Activated gamma-delta T cell (primary cell): ENCODE data around the gene VPREB1.
"Not testable (repeated sequence)": the region's sequence is repeated elsewhere in the genome, so short reads cannot be mapped to it uniquely, and the experiment has no call there.

Source experiments
- DNase-seq: peaks from one replicate; lab custom pipeline; 2025; lab: John Stamatoyannopoulos, UW
- total RNA-seq, 2 donors: gene quantifications; one replicate each; lab custom pipeline; 2026; lab: John Stamatoyannopoulos, UW

VPREB1 gene, protein sequence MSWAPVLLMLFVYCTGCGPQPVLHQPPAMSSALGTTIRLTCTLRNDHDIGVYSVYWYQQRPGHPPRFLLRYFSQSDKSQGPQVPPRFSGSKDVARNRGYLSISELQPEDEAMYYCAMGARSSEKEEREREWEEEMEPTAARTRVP
- total RNA-seq: 0 reads per million in 2 donors

GRCh38 chr22:22244316-22245250 is at the start of gene VPREB1:
TSS of gene VPREB1 (plus strand) at chr22:22244786. CDS start at chr22:22244814, 28 bp downstream.
- no peak for DNase-seq

GRCh38 chr22:22194931-22195264 is 49.7 kb upstream of the VPREB1 start:
- no peak for DNase-seq

- DNase-seq: no peak
Measured at GRCh38 chr22:22195265-22196017, 49.1 kb upstream of the VPREB1 start.

GRCh38 chr22:22196018-22196533 is 48.5 kb upstream of the VPREB1 start:
- DNase-seq: no peak

GRCh38 chr22:22196833-22197477 is 47.6 kb upstream of the VPREB1 start:
- no peak for DNase-seq

GRCh38 chr22:22197993-22198402 is 46.6 kb upstream of the VPREB1 start:
- no peak for DNase-seq

GRCh38 chr22:22198751-22199150 is 45.8 kb upstream of the VPREB1 start:
- no peak for DNase-seq

DNA sequence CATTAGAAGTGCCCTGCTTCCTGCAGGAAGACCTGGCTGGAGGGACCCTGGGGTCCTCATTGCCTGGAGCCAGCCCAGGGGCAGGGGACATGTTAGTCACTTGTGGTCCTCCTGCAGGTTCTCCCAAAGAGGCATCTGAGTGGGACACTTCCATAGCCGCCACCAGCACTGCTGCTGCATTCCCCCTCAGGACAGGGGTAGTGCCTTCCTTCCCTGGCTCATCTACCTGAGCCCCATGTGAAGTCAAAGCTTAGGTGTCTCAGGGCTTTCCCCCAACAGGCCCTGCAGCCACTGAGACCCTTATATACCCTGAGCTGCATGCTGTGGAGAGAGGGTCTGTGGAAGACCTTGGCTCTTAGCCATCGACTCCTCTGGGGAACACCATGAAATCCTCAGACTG is 45.0 kb upstream of the VPREB1 start:
- DNase-seq: no peak

DNA sequence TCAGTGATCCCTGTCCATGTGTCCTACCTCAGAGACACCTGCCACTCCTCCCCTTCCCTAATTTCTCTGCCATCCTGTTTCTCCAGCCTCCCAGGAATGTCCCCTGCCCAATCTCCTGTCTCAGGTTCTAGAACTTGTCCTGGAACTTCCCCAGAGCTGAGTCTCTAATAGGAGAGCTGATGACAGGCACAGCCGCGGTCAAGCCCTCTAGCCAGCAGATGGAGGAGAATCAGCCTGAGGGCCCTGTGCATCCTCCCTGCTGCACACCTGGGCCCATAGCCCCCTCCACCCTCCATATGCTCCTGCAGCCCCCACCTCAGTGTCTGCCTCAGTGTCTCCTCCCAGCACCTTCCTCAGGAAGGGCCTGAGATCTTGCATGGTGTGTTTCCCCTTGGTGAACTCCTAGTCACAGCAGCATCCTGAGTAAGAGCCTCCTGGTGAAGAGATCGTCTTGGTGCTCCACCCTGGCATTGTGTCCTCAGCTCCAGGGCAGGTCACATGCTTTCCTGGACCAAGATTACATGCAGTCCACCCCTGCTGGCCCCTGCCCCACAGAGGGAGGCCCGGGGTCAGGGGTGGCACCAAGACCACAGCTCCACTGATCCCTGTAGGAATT is 43.9 kb upstream of the VPREB1 start:
- no peak for DNase-seq

DNA sequence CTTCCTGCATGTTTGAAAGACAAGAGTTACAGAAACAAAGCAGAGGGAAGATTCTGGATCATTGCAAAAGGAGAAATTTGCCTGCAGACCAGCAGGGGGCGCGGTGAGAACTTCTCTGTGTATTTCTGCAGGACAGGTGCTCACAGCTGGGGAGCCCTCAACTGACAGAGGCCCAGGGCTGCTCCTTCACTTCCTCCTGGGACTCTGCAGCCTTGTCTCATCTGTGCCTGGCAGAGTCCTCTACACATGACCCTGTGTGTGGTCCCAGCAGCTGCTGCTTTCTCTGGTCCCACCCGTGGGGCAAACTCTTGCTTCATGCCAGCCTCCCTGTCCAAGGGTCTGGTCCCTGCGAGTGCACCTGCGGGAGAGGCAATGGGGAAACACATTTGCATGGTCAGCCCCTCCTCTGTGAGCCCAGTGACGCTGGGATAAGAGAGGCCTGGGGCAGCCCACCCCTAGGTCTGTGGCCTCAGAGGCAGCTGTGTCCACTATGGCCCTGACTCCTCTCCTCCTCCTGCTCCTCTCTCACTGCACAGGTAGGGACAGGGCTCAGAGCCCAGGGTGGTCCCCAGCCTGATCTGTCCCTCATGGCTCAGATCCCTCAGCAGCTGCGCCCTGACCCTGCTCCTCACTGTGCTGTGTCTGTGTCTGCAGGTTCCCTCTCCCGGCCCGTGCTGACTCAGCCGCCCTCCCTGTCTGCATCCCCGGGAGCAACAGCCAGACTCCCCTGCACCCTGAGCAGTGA is 43.2 kb upstream of the VPREB1 start:
- no peak for DNase-seq

DNA sequence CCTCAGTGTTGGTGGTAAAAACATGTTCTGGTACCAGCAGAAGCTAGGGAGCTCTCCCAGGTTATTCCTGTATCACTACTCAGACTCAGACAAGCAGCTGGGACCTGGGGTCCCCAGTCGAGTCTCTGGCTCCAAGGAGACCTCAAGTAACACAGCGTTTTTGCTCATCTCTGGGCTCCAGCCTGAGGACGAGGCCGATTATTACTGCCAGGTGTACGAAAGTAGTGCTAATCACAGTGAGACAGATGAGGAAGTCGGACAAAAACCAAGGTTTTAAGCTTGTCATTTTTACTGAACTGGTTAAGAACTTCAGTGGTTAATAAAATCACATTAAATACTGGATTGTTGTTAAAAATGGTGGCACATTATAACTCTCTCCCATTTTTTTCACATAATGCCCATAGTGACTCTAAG is 42.6 kb upstream of the VPREB1 start:
- no peak for DNase-seq

DNA sequence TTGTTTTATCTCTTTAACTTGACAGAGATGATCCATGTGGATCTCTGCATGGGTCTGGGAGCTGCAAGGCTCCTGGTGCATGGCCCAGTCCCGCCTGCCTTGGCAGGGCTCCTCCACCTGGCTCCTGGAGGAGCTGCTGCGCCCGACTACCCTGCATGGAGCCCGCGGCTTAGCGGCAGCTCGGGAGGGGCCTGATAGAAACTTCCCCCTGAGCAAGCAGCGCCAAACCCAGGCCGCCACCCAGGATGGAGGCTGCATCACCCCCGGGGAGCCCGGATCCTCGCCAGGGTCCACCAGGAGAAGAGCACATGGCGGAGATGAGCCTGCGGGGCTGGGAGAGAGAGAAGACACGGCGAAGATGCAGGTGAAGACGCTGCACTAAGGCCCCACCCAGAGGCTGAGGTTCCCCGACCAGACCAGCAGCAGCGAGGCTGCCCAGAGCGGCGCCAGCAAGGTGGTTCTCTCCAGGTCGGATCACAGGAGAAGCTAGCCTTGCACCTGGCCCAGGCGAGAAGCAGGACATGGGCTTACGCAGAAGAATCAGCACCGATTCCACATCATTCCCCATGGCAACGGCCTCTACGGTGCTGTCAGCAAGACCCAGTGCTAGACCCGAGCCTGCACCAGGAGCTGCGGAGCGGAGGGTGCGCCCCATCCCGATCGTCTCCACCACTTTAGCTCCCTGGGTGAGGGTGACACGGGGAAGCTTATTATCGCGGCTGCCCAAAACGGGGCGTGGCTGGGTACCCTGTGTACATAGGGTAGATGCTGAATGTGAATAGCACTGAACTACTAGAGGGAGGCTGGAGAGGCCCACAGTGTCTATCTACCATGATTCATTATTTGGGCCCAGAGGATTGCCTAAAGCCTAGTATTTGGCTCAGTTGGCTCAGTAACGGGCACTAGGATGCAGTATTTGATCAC is 41.3 kb upstream of the VPREB1 start:
- DNase-seq: no peak

DNA sequence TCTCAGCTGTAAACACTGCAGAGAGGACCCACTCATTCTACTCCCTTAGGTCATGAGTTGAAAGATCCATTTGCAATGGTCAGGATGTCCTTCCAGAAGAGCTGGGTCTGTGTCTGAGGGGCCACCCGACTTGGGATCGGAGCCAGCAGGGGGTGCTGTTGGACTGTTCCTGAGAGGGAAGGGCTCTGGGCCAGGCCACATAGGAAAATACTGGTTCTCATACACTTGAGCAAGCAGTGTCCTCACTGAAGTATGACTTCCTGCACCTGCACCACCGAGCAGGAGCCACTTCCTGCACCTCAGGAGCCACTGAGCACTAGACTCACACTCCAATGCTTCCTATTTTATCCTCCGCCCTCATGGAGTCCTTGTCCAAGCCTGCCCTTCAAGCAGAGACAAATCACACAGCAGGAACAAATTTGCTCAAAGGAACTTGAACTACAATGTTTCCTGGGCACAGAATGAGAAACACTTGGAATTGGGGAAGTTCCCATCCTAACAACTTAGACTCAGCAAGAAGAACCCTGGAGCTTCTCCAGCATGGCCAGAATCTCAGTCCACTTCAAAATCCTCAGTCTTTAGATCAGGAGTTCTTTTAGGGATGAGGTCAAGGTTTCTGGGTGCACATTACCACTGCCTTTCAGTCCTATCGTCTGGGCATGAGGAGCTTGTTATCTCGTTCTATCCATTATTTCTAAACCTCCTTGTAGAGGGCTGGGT is 36.6 kb upstream of the VPREB1 start:
- DNase-seq: no peak

DNA sequence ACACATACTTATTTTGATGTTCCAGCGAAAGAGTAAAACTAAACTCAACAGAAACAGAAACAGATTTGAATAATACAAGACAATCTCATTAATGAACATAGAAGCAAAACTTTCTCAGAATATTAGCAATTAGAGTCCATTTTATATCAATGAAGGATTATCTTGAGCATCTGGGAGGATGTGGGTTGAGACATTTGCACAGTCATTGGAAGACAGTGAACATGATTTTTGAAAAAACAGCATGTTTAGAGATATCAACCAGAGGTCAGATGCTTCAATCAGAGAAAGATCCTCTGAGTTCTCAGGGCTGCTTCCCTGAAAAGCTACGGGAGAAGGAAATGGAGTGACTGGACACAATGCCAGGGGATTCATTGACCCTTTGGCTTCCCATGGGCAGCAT is 35.9 kb upstream of the VPREB1 start:
- DNase-seq: no peak

DNA sequence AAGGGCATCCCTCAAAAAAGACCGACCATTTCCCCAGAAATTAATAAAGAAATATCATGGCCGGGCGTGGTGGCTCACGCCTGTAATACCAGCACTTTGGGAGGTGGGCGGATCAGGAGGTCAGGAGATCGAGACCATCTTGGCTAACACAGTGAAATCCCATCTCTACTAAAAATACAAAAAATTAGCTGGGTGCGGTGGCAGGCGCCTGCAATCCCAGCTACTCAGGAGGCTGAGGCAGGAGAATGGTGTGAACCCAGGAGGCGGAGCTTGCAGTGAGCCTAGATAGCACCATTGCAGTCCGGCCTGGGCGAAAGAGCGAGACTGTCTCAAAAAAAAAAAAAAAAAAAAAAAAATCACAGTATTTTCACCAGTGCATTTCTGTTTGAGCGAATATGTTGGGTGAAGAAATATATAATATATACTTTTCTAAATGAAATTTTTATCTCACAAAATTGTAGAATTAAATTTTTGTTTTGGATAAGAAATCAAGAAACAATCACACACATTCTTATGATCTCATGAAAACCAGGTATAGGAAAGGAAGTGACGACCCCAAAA is 35.4 kb upstream of the VPREB1 start:
- not testable (repeated sequence) for DNase-seq

DNA sequence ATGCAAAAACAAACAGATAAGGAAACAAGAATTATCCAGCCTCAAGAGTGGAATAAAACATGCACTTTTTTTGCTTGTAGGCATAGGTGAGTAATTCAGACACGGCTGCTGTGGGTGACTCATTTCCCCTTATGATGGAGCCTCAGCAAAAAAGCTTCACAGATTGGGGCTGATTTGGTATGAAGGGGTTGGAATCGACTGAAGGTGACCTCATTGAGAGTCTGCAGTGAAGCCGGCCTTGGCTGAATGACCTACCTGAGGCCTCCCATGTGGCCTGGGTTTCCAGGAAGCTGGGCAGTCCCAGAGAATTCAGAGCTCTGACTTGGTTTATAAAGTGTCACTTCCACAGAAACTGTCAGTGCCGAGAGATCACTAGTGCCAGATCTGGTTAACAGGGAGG is 34.2 kb upstream of the VPREB1 start:
- no peak for DNase-seq

DNA sequence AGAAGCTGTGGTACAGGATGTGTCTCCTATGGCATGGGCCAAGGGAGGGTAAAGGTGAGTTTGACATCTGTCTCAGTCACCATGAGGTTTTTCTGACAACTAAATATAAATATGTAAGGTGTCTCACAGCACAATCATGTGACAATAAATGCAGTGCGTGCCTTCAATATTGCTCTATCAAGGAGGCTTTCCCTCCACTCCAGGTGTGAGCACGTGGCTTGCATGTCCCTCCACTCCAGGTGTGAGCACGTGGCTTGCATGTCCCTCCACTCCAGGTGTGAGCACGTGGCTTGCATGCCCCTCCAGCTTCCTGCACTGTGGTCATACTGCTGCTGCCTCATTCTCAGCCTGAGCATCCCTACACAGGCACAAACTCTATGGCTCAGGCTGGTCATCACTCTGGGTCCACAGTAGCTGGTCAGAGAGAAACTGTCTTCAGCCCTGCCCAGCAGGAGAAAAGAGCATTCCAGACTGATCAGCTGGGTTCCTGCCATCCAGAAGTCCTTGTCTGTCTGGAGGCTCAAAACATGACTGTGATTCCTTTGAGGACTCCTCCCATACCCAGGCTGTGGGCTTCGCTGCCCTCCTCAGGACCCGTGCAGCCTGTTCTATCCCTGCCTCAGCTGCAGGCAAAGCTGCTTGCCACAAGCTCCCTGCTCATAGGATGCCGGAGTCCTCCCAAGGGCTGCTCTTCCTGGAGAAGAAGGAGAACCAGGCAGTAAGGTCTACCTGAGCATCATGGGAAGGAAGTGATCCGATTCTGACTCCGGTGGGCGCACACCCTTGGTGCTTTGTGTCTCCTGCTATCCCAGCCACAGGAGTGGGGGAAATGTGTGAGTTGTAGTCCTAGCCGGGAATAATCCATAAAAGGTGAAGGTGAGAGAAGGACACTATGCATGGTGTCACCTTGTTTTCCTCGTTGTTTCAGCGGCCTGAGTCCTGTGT is 33.4 kb upstream of the VPREB1 start:
- no peak for DNase-seq

DNA sequence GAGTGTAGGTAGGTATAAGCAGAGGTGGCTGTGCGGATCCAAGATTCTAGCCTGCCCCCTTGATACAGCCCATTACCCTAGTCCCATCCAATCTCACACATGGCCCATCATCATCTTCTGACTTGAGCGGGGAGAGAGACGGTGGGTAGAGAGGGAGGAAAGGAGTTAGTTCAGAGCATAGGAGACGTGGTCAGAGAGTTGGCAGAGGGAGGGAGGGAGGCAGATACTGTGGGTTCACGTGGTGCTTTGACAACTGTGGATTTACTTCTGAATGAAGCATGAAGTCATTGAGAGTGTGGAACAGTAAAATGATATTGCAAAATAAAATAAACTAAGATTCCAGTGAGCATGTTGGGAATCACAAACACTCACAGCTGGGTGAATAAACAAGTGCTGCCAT is 31.4 kb upstream of the VPREB1 start:
- DNase-seq: no peak
